K562 (cell line): Measurements from ENCODE around the gene ZNF548. TPM values are rescaled to one million over a fixed set of nuclear protein-coding genes. Genes with fewer than 3 reads are reported as not detected.

Experiments used
- CHD2 ChIP-seq: IDR thresholded peaks from 2 replicates; pipeline ENCODE4 v1.6.1; 2011; ENCODE audit warnings: low read depth, low read length
- CTCF ChIP-seq, 3 experiments: IDR thresholded peaks in 2 of 3; conservative IDR thresholded peaks in 1 of 3; 2 replicates each; pipeline ENCODE4 v1.5.1; 2011 to 2012; ENCODE audit warnings: low read length in 3 of 3, mild to moderate bottlenecking in 3 of 3, control low read depth in 2 of 3, improper control_type of control experiment in 1 of 3, inconsistent platforms in 1 of 3, low read depth in 1 of 3, mixed read lengths in 1 of 3, moderate library complexity in 1 of 3; ENCODE audit not compliant: insufficient read depth in 2 of 3
- HNRNPUL1 ChIP-seq: fragments of 200-400 bp; formaldehyde crosslinking; IDR thresholded peaks from 2 replicates; pipeline ENCODE4 v1.6.1; 2017; ENCODE audit warnings: low read length
- KDM5B ChIP-seq: fragments of 200-600 bp; sonication (generic); IDR thresholded peaks from 2 replicates; pipeline ENCODE4 v1.6.1; 2012; ENCODE audit warnings: low read depth, mild to moderate bottlenecking, moderate library complexity, low read length, control low read depth, inconsistent platforms; ENCODE audit not compliant: insufficient replicate concordance
- L3MBTL2 ChIP-seq: fragments of 450-650 bp; IDR thresholded peaks from 2 replicates; pipeline ENCODE4 v1.6.1; 2016; ENCODE audit warnings: mild to moderate bottlenecking, moderate library complexity
- MEIS2 ChIP-seq: fragments of 450-650 bp; IDR thresholded peaks from 2 replicates; pipeline ENCODE4 v1.6.1; 2014; ENCODE audit warnings: mild to moderate bottlenecking; ENCODE audit not compliant: partially characterized antibody
- MGA ChIP-seq: fragments of 450-650 bp; IDR thresholded peaks from 2 replicates; pipeline ENCODE4 v1.6.1; 2016; ENCODE audit warnings: mild to moderate bottlenecking, moderate library complexity
- RBFOX2 ChIP-seq: fragments of 200-400 bp; formaldehyde crosslinking; IDR thresholded peaks from 2 replicates; pipeline ENCODE4 v1.6.1; 2017; ENCODE audit warnings: low read depth, mild to moderate bottlenecking, low read length, moderate library complexity
- SAFB2 ChIP-seq: fragments of 200-400 bp; formaldehyde crosslinking; IDR thresholded peaks from 2 replicates; pipeline ENCODE4 v1.6.1; 2018; ENCODE audit warnings: borderline replicate concordance, low read length, low read depth, moderate library complexity; ENCODE audit not compliant: severe bottlenecking
- ZNF124 ChIP-seq: sonication (generic); formaldehyde crosslinking; IDR thresholded peaks from 2 replicates; pipeline ENCODE4 v1.8.1; 2022; ENCODE audit warnings: missing genetic modification reagents
- polyA plus RNA-seq, 8 experiments: library from polyadenylated mRNA; depleted of rRNA in 4 of 8; stranded (reverse) in 5 of 8; unstranded in 3 of 8; fragments of >200 nt; fragmentation: Nextera tagmentation in 2 of 8; fragmentation: Illumina TruSeq in 1 of 8; extraction: Ambion mirVana in 2 of 8; extraction: Trizol in 1 of 8; gene quantifications; 2 replicates each; pipeline versions ENCODE4 v1.2.1 to v1.2.3, GENCODE V29; 2011 to 2014; ENCODE audit warnings: inconsistent platforms in 1 of 8, missing spikeins in 1 of 8
- total RNA-seq, 7 experiments: library from RNA; depleted of rRNA in 6 of 7; stranded (reverse); fragments of >200 nt in 6 of 7; fragmentation: Illumina TruSeq in 2 of 7; extraction: Trizol in 2 of 7; gene quantifications; 2 replicates each; pipeline versions ENCODE4 v1.2.1 to v1.2.3, GENCODE V29; 2011 to 2021; ENCODE audit warnings: low replicate concordance in 1 of 7

Gene ZNF548
- total and polyA plus RNA-seq, 9 of the 15 experiments (the other 6 are each of a cell fraction or from before 2014, with no cell fraction given): 1.5 to 8.7 (median 4.5) TPM

- TF ChIP-seq CTCF (IDR thresholded peaks at IDR 0.05 in 2 of 3, conservative IDR thresholded peaks at IDR 0.05 in 1 of 3; ENCODE audit: insufficient read depth in 2 of 3, low read depth in 1 of 3, low read length in 3 of 3) (0 out of 6 replicates have a peak, but pooled peaks of 1 of the 3 experiments have one; percentile 6), CHD2 (peak; percentile 27; the same call in 1 of the 2 replicates), MGA (peak; percentile 72; the same call in 1 of the 2 replicates), SAFB2 (no peak), MEIS2 (peak; percentile 74), HNRNPUL1 (no peak), ZNF124 (no peak), RBFOX2 (peak; percentile 79), L3MBTL2 (peak; percentile 86), KDM5B (peak; percentile 43)
Measured at GRCh38 chr19:57435062-57435978, 45.7 kb downstream of the ZNF548 start, which contains the start of gene ZNF749 (continued).
